ENCODE measurements around the gene AGO3.

Gene AGO3

DNA sequence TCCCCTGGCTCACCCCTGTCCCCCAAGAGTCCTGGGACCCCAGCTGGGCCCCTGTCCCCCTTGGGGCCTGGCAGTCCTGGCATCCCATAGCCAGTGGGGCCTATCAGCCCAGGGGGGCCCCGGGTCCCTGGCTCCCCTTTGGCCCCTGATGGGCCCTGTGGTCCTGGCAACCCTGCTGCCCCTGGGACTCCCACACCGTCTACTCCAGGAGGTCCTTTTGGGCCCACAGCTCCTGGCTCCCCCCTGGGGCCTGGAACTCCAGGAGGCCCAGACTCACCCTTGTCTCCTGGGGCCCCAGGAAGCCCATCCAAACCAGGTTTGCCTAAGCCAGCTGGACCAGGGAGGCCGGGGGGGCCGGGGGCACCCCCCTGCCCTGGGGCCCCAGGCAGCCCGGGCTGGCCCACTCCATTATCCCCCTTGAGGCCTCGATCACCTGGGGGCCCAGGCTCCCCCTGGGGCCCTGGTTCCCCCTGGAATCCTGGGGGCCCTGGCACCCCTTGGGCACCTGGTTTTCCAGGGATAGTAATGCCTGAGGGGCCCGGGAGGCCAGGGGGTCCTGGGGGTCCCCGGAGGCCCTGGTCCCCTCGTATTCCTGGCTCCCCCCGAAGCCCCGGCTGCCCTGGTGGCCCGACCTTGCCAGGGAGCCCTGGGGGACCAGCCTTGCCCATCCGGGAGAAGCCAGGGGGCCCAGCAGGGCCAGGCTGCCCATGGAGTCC is 167.9 kb downstream of the AGO3 start:
- H3K4me1 ChIP-seq = peaks cover 45% of the 10 kb centered on the region
- TF ChIP-seq Cebpa-rat (IDR thresholded peaks at IDR 0.05) = no peak
- no peak overlapping the region for H3K4me3 ChIP-seq
- peak overlapping the region; percentile 63; the same call in 1 of the 2 replicates for H3K9ac ChIP-seq
- no peaks in the 10 kb centered on the region for H3K27me3 ChIP-seq
- H3K27ac ChIP-seq = peak overlapping the region; percentile 86
- H3K9me3 ChIP-seq = no peaks in the 10 kb centered on the region
- H3K4me2 ChIP-seq = no peak overlapping the region
- H4K20me1 ChIP-seq = peaks cover 12% of the 10 kb centered on the region
- H3K36me3 ChIP-seq = peaks cover 15% of the 10 kb centered on the region

GRCh38 chr1:36099681-36100341 is 168.9 kb downstream of the AGO3 start:
- peaks cover 35% of the 10 kb centered on the region for H3K4me1 ChIP-seq
- no peak overlapping the region for H3K4me3 ChIP-seq
- H3K9me3 ChIP-seq = no peaks in the 10 kb centered on the region
- H4K20me1 ChIP-seq = peaks cover 2% of the 10 kb centered on the region; the same call in 1 of the 2 replicates
- H3K27ac ChIP-seq = no peak overlapping the region
- H3K4me2 ChIP-seq = no peak overlapping the region
- H3K9ac ChIP-seq = no peak overlapping the region
- peaks cover 11% of the 10 kb centered on the region for H3K36me3 ChIP-seq
- no peaks in the 10 kb centered on the region for H3K27me3 ChIP-seq
- no peak for TF ChIP-seq Cebpa-rat (IDR thresholded peaks at IDR 0.05)

GRCh38 chr1:36100376-36100775 is 169.5 kb downstream of the AGO3 start:
- Histone ChIP-seq H3K27ac (no peak overlapping the region), H3K27me3 (no peaks in the 10 kb centered on the region), H3K4me3 (no peak overlapping the region), H3K9ac (no peak overlapping the region), H3K9me3 (no peaks in the 10 kb centered on the region), H3K36me3 (peaks cover 8% of the 10 kb centered on the region; the same call in 1 of the 2 replicates), H3K4me1 (peaks cover 29% of the 10 kb centered on the region), H4K20me1 (no peaks in the 10 kb centered on the region), H3K4me2 (no peak overlapping the region)
- no peak for TF ChIP-seq Cebpa-rat (IDR thresholded peaks at IDR 0.05)

DNA sequence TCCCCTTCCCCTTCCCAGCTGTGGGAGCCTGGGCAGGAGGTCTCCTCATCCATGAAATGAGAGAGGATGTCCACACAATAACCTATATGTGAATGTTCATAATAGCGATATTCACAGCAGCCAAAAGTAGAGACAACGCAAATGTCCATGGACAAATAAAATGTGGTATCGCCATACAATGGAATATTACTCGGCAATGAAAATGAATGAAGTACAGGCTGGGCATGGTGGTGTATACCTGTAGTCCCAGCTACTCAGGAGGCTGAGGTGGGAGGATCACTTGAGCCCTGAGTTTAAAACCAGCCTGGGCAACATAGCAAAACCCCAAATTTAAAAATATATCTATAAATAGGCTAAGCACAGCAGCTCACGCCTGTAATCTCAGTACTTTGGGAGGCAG is 170.6 kb downstream of the AGO3 start:
- Histone ChIP-seq H3K4me1 (peaks cover 23% of the 10 kb centered on the region), H3K27me3 (no peaks in the 10 kb centered on the region), H3K27ac (no peak overlapping the region), H3K9me3 (no peaks in the 10 kb centered on the region), H3K36me3 (no peaks in the 10 kb centered on the region), H3K4me3 (no peak overlapping the region), H3K4me2 (no peak overlapping the region), H4K20me1 (no peaks in the 10 kb centered on the region), H3K9ac (no peak overlapping the region)
- no peak for TF ChIP-seq Cebpa-rat (IDR thresholded peaks at IDR 0.05)

DNA sequence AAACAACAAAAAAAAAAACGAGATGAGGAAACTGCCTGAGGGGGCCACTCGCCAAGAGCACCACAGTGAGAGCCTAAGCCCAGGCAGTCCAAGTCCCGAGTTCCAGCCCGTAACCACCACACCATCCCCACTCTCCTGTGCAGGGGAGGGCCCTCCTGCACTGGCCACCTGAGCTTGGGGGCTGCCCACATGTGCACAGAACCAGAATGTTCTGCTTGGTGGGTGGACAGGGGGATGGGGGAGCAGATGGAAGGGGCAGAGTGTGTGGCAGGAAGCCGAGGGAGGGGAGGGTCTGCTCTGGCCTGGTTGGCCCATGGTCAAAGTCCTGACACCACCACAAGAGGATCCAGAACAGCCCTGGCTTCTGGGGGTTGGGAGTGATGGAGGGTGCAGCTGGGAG is 175.4 kb downstream of the AGO3 start:
- Histone ChIP-seq H3K9me3 (no peaks in the 10 kb centered on the region), H3K9ac (no peak overlapping the region), H3K4me1 (peaks cover 38% of the 10 kb centered on the region), H3K4me2 (no peak overlapping the region), H3K27me3 (no peaks in the 10 kb centered on the region), H3K36me3 (no peaks in the 10 kb centered on the region), H3K27ac (no peak overlapping the region), H4K20me1 (no peaks in the 10 kb centered on the region), H3K4me3 (no peak overlapping the region)
- no peak for TF ChIP-seq Cebpa-rat (IDR thresholded peaks at IDR 0.05)

GRCh38 chr1:36107394-36107793 is 176.5 kb downstream of the AGO3 start:
- Histone ChIP-seq H3K4me3 (no peak overlapping the region), H3K9ac (0 out of 2 replicates have a peak overlapping the region, but pooled peaks have one; percentile 6), H3K4me2 (peak overlapping the region; percentile 68), H3K27ac (no peak overlapping the region), H3K36me3 (no peaks in the 10 kb centered on the region), H4K20me1 (no peaks in the 10 kb centered on the region), H3K27me3 (no peaks in the 10 kb centered on the region), H3K9me3 (no peaks in the 10 kb centered on the region), H3K4me1 (peaks cover 38% of the 10 kb centered on the region)
- TF ChIP-seq Cebpa-rat (IDR thresholded peaks at IDR 0.05) = no peak

- Histone ChIP-seq H3K4me3 (no peak overlapping the region), H3K4me2 (peak overlapping the region; percentile 68), H3K9ac (no peak overlapping the region), H3K27me3 (no peaks in the 10 kb centered on the region), H3K27ac (no peak overlapping the region), H3K9me3 (no peaks in the 10 kb centered on the region), H4K20me1 (no peaks in the 10 kb centered on the region), H3K36me3 (no peaks in the 10 kb centered on the region), H3K4me1 (peaks cover 38% of the 10 kb centered on the region)
- no peak for TF ChIP-seq Cebpa-rat (IDR thresholded peaks at IDR 0.05)
Observed at GRCh38 chr1:36108314-36108713, 177.4 kb downstream of the AGO3 start.

- no peaks in the 10 kb centered on the region for H4K20me1 ChIP-seq
- peaks cover 42% of the 10 kb centered on the region for H3K4me1 ChIP-seq
- H3K4me2 ChIP-seq = peak overlapping the region; percentile 68
- H3K36me3 ChIP-seq = no peaks in the 10 kb centered on the region
- H3K9me3 ChIP-seq = no peaks in the 10 kb centered on the region
- H3K9ac ChIP-seq = no peak overlapping the region; the same call in 1 of the 2 replicates
- H3K27ac ChIP-seq = no peak overlapping the region
- no peak overlapping the region for H3K4me3 ChIP-seq
- TF ChIP-seq Cebpa-rat (IDR thresholded peaks at IDR 0.05) = no peak
- H3K27me3 ChIP-seq = no peaks in the 10 kb centered on the region
Observed at GRCh38 chr1:36109041-36109679, 178.3 kb downstream of the AGO3 start.

GRCh38 chr1:36111151-36111550 is 180.2 kb downstream of the AGO3 start:
- no peaks in the 10 kb centered on the region for H3K9me3 ChIP-seq
- H3K4me2 ChIP-seq = no peak overlapping the region
- H3K27me3 ChIP-seq = no peaks in the 10 kb centered on the region
- H3K27ac ChIP-seq = no peak overlapping the region
- H4K20me1 ChIP-seq = no peaks in the 10 kb centered on the region
- no peak overlapping the region for H3K4me3 ChIP-seq
- no peak for TF ChIP-seq Cebpa-rat (IDR thresholded peaks at IDR 0.05)
- peaks cover 45% of the 10 kb centered on the region for H3K4me1 ChIP-seq
- no peaks in the 10 kb centered on the region for H3K36me3 ChIP-seq
- no peak overlapping the region for H3K9ac ChIP-seq

DNA sequence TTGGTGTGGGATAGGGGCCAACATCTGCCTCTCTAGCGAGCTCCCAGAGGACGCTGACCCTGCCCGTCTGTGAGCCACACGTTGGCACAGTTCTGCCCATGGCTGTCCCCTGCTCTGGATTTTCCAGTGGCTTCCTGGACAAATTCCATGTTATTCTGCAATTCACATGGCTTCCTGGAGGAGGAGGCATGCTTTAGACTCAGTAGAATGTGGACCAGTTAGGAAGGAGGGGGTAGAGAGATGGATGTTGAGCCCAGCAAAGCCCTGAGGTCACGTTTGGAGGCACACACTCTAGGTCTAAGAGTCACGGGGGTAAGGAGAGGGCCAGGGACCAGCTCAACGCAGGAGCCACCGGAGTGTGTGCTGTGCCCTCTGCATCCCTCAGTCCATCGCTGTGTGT is 181.9 kb downstream of the AGO3 start:
- no peak for TF ChIP-seq Cebpa-rat (IDR thresholded peaks at IDR 0.05)
- Histone ChIP-seq H3K4me1 (peaks cover 29% of the 10 kb centered on the region), H3K9me3 (no peaks in the 10 kb centered on the region)

More for the DNA sequence above, 181.9 kb downstream of the AGO3 start:
- Histone ChIP-seq H3K27me3 (no peaks in the 10 kb centered on the region), H4K20me1 (no peaks in the 10 kb centered on the region), H3K4me3 (no peak overlapping the region), H3K27ac (no peak overlapping the region), H3K4me2 (no peak overlapping the region), H3K9ac (no peak overlapping the region), H3K36me3 (no peaks in the 10 kb centered on the region)

All from BLaER1 (cell line).